Activated CD4-positive, CD25-positive, alpha-beta regulatory T cell (primary cell): ENCODE results near the gene NBPF12.
"Not testable (repeated sequence)": the region's sequence is repeated elsewhere in the genome, so short reads cannot be mapped to it uniquely, and the experiment has no call there.

ENCODE experiments used
- DNase-seq, 4 experiments: peaks; one replicate each; lab custom pipeline; 2025; lab: John Stamatoyannopoulos, UW

The NBPF12 gene

DNA sequence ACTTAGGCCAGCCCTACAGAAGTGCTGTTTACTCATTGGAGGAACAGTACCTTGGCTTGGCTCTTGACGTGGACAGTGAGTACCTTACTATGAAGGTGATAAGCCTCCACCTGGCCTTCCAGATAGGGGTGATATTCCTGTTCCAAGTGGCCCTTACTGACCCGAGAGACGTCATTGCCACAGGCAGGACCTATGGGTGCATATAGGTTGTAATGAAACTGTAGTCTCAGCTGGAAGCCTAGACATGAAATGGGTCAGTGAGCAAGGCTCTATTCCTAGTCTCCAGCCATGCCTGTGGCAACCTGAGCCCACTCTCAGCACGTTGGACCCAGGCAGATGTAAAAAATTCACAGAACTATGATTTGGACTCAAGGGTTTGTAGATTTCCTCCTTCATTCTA is 48.3 kb downstream of the NBPF12 start:
- DNase-seq, result not testable (repeated sequence)

DNA sequence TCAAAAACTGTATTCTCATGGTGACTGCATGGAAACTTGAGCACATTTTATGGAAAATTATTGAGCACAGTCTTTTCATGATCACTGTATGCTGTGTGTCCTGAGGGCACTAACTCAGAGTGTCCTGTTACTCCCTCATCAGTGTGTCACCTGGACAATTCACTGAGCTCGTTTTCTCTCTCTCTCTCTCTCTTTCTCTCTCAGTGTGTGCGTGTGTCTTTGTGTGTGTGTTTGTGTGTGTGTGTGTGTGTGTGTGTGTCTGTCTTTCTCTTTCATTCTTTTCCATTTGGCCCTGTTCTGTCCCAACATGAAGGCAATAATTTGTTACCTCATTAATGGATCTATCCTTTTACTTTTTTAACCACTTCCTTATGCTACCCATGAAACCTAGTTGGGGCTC is 49.4 kb downstream of the NBPF12 start:
- not testable (repeated sequence) for DNase-seq

DNA sequence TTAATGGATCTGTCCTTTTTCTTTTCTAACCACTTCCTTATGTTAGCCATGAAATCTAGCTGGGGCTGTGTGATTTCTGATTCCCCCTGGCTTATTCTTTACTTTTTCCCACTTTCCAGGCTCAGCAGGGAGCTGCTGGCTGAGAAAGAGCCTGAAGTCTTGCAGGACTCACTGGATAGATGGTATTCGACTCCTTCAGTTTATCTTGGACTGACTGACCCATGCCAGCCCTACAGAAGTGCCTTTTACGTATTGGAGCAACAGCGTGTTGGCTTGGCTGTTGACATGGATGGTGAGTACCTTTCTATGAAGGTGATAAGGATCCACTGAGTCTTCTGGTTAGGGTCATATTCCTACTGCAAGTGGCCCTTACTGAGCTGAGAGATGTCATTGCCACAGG is 51.3 kb downstream of the NBPF12 start:
- not testable (repeated sequence) for DNase-seq

DNA sequence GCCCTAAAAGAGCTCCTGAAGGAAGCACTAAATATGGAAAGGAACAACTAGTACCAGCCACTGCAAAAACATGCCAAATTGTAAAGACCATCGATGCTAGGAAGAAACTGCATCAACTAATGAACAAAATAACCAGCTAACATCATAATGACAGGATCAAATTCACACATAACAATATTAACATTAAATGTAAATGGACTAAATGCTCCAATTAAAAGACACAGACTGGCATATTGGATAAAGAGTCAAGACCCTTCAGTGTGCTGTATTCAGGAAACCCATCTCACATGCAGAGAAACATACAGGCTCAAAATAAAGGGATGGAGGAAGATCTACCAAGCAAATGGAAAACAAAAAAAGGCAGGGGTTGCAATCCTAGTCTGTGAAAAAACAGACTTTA is 70.4 kb downstream of the NBPF12 start:
- DNase-seq, result not testable (repeated sequence)

DNA sequence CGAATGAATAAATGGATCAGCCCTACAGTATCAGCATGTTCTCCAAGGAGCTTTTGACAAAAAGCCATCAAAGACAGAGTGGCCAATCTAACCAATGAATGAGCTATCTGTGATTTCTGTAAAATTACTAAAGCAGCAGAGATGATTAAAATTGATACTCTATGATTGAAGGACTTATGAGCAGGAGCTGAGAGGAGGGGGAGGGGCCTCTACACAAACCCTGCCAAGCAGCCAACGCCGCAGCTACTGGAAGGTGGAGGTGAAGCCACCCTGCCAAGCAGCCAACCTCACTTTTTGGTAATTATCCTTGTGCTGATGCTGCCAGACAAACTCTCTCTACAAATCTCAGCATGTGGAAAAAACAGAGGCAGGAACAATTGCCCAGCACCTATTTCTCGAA is 88.9 kb downstream of the NBPF12 start:
- not testable (repeated sequence) for DNase-seq

DNA sequence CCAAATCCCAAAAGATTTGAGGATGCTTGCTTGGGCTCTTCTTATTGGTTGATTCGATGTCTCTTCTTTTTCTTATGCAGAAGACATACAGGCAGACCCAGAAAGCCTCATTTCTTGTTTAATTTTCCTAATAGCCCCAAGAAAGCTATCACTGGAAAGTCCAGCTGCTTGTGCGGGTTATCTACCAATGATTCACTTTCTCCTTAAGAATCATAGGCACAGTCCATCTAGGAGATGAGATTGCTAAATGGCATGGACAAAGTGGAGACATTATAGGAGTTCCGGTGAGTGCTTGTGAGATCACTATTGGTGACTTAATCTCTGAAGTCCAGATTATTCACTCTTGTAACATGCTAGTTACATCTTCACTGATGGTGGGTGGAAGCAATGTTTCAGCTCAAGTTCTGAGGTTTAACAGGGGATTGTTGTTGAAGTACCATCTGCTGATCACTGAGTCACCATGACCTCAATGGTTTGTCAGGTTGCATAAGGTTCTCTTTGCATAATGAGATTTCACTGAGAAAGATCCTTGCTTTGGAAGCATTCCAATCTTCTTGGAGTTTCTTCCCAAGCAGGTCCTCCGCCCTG is 92.0 kb downstream of the NBPF12 start:
- not testable (repeated sequence) for DNase-seq

DNA sequence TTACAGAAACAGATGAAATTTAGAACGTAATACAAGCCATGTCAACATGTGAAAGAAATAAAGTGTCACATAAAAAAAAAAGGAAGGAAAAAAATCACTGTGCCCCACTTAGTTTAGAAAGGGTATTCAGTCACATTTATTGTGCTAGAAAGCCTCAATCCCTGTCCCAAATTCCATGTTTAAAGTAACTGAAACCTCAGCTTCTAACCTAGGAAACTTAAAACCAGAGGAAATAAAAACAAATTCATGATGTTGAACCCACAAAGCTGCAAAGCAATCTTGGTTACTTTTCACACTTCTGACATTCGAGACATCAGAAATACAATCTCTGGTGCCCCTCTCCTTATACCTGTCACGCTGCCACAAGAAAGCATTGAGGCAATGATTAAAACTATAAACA is 101.8 kb downstream of the NBPF12 start:
- DNase-seq, result no peak

DNA sequence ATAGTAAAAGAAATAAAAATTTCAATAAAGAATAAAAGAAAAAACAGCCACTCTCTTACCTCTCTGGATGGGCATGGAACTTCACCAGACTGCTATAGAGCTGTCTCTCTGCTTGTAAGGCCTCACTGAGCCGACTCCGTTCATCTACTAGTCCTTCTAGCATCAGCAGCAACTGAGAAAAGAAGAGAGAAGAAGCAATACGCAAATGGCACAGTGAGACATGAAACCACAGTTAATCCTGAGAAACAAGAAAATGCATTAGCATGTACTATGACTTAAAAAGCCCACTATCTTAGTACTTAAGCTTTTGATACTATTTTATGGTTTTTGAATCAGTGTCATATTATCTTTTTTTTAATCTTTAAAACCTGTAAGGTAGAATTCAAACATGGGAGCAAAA is 104.8 kb downstream of the NBPF12 start:
- DNase-seq, result not testable (repeated sequence)

DNA sequence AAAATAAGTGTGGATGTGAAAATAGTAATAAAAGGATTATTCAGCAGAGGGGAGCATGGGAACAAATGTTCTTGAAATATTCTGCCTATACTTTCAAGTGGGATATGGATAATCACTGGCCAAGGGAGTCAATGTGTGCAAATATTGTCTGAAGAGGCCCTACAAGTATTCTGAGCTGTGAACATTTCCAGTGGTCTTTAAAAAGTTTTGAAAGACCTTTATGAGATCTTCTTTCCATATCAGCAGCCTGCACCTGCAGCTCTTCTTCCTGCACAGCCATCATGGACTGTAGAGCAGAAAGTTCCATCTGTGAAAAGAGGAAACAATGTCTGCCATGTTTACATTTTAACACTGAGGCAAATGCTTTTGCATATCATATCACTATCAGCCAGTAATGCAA is 106.4 kb downstream of the NBPF12 start:
- not testable (repeated sequence) for DNase-seq
